Measurements from ENCODE around the gene ACADL. TPM values are rescaled to one million over a fixed set of nuclear protein-coding genes. Genes with fewer than 3 reads are reported as not detected.
A peak's percentile ranks its signal among the peaks of the same experiment; 100 is the strongest.

Gene ACADL
- total and polyA plus RNA-seq, 2 of the 13 experiments (the other 11 are each of a cell fraction or from before 2014, with no cell fraction given), result not detected

GRCh38 chr2:210171309-210172218, 53.7 kb downstream of the ACADL start, which contains the start of gene KANSL1L (continued):
- peak; percentile 61; the same call in 1 of the 2 replicates for TF ChIP-seq KMT2B (CRISPR knock-in tag; IDR thresholded peaks at IDR 0.05)
- peak; percentile 79; the same call in 1 of the 2 replicates for TF ChIP-seq ZBTB38 (CRISPR knock-in tag; IDR thresholded peaks at IDR 0.05)
- peak; percentile 30; the same call in 1 of the 2 replicates for TF ChIP-seq ZNF564 (CRISPR knock-in tag; IDR thresholded peaks at IDR 0.05)
- TF ChIP-seq NONO (IDR thresholded peaks at IDR 0.05), result no peak
- peak; percentile 61 for TF ChIP-seq NONO (CRISPR knock-in tag; conservative IDR thresholded peaks at IDR 0.05)
- peak; percentile 93 for TF ChIP-seq MAX (IDR thresholded peaks at IDR 0.05)
- peak; percentile 79 for TF ChIP-seq ZFP91 (CRISPR knock-in tag; IDR thresholded peaks at IDR 0.05; ENCODE audit: borderline replicate concordance)
- no peak for TF ChIP-seq ATF7 (IDR thresholded peaks at IDR 0.05)
- no peak for TF ChIP-seq ATF7 (CRISPR knock-in tag; IDR thresholded peaks at IDR 0.05)
- no peak for TF ChIP-seq ZNF713 (CRISPR knock-in tag; IDR thresholded peaks at IDR 0.05)
- no peak for TF ChIP-seq ZBED4 (CRISPR knock-in tag; IDR thresholded peaks at IDR 0.05; ENCODE audit: borderline replicate concordance)
- peak; percentile 76 for TF ChIP-seq HES4 (CRISPR knock-in tag; IDR thresholded peaks at IDR 0.05; ENCODE audit: borderline replicate concordance)
- no peak for TF ChIP-seq HOXA9 (CRISPR knock-in tag; IDR thresholded peaks at IDR 0.05; ENCODE audit: borderline replicate concordance)
- TF ChIP-seq PATZ1 (CRISPR knock-in tag; IDR thresholded peaks at IDR 0.05), result no peak
- TF ChIP-seq NR2C2 (CRISPR knock-in tag; IDR thresholded peaks at IDR 0.05; ENCODE audit: borderline replicate concordance), result no peak
- TF ChIP-seq KLF11 (CRISPR knock-in tag; IDR thresholded peaks at IDR 0.05), result peak; percentile 6; the same call in 1 of the 2 replicates
- TF ChIP-seq TBP (CRISPR knock-in tag; IDR thresholded peaks at IDR 0.05), result no peak
- TF ChIP-seq ONECUT2 (CRISPR knock-in tag; IDR thresholded peaks at IDR 0.05), result 0 out of 2 replicates have a peak, but pooled peaks have one; percentile 35

Measured in HepG2 (cell line).